Neural cell (in vitro differentiated cells): ENCODE data around the gene SIL1. TPM values are rescaled to one million over a fixed set of nuclear protein-coding genes. Genes with fewer than 3 reads are reported as not detected.

Experiments
- H2AFZ ChIP-seq: fragments of 200-600, 300-800 bp; sonication (generic), shearing (Covaris generic); 2 replicates; pipeline ENCODE4 v1.6.0; 2014; ENCODE audit warnings: low read depth, mild to moderate bottlenecking, antibody characterized with exemption, low read length, moderate library complexity
- H3F3A ChIP-seq: fragments of 200-600 bp; shearing (Covaris generic); 2 replicates; pipeline ENCODE4 v1.6.1; 2016; ENCODE audit warnings: mild to moderate bottlenecking, moderate library complexity, mixed read lengths, antibody characterized with exemption, low read length; ENCODE audit not compliant: insufficient read depth, poor library complexity, severe bottlenecking
- H3K27ac ChIP-seq: fragments of 200-600, 300-800 bp; sonication (generic), shearing (Covaris generic); 2 replicates; pipeline ENCODE4 v1.5.1; 2014; ENCODE audit warnings: mild to moderate bottlenecking, low read length, moderate library complexity
- H3K27me3 ChIP-seq: fragments of 300-800, 200-600 bp; sonication (generic), shearing (Covaris generic); 2 replicates; pipeline ENCODE4 v1.6.0; 2014; ENCODE audit warnings: mild to moderate bottlenecking, low read depth, low read length, moderate library complexity; ENCODE audit not compliant: insufficient read depth
- H3K36me3 ChIP-seq: fragments of 300-800, 200-600 bp; sonication (generic), shearing (Covaris generic); 2 replicates; pipeline ENCODE4 v1.5.1; 2014; ENCODE audit warnings: mild to moderate bottlenecking, antibody characterized with exemption, low read length, moderate library complexity; ENCODE audit not compliant: insufficient read depth
- H3K4me2 ChIP-seq: fragments of 300-800, 200-600 bp; sonication (generic), shearing (Covaris generic); 2 replicates; pipeline ENCODE4 v1.6.0; 2014; ENCODE audit warnings: mild to moderate bottlenecking, low read length
- H3K4me3 ChIP-seq: fragments of 300-800, 200-600 bp; sonication (generic), shearing (Covaris generic); 2 replicates; pipeline ENCODE4 v1.5.1; 2014; ENCODE audit warnings: mild to moderate bottlenecking, low read length, moderate library complexity
- H3K79me2 ChIP-seq: fragments of 200-600 bp; shearing (Covaris generic); replicated peaks from 2 replicates; pipeline ENCODE4 v1.6.0; 2014; ENCODE audit warnings: mild to moderate bottlenecking, low read length, moderate library complexity; ENCODE audit not compliant: insufficient read depth
- H3K9ac ChIP-seq: fragments of 300-800, 200-600 bp; sonication (generic), shearing (Covaris generic); 2 replicates; pipeline ENCODE4 v1.6.1; 2016; ENCODE audit warnings: mild to moderate bottlenecking, low read length, mixed read lengths
- H3K9me2 ChIP-seq: fragments of 200-600 bp; shearing (Covaris generic); 2 replicates; pipeline ENCODE4 v1.6.1; 2016; ENCODE audit warnings: mild to moderate bottlenecking, low read length, mixed read lengths; ENCODE audit not compliant: insufficient read depth
- H3K9me3 ChIP-seq: fragments of 200-600, 300-800 bp; sonication (generic), shearing (Covaris generic); 2 replicates; pipeline ENCODE4 v1.6.1; 2016; ENCODE audit warnings: mild to moderate bottlenecking, mixed run types, low read length, moderate library complexity, mixed read lengths
- H4K20me1 ChIP-seq: fragments of 200-600 bp; shearing (Covaris generic); 2 replicates; pipeline ENCODE4 v1.6.1; 2016; ENCODE audit warnings: mild to moderate bottlenecking, mixed run types; ENCODE audit not compliant: insufficient read depth
- CTCF ChIP-seq: fragments of 450-650 bp; IDR thresholded peaks from 2 replicates; pipeline ENCODE4 v1.5.1; 2014; ENCODE audit warnings: antibody characterized with exemption, mild to moderate bottlenecking, moderate library complexity; ENCODE audit not compliant: poor library complexity, severe bottlenecking
- EP300 ChIP-seq: fragments of 450-650 bp; conservative IDR thresholded peaks from 2 replicates; pipeline ENCODE4 v1.6.1; 2014; ENCODE audit warnings: antibody characterized with exemption, mild to moderate bottlenecking, moderate library complexity; ENCODE audit not compliant: poor library complexity, severe bottlenecking
- EZH2 ChIP-seq: fragments of 200-600, 300-800 bp; shearing (Covaris generic), sonication (generic); IDR thresholded peaks from 2 replicates; pipeline ENCODE4 v1.6.1; 2014; ENCODE audit warnings: antibody characterized with exemption, low read length, borderline replicate concordance, mild to moderate bottlenecking; ENCODE audit not compliant: insufficient read depth, poor library complexity, severe bottlenecking
- MXI1 ChIP-seq: fragments of 450-650 bp; conservative IDR thresholded peaks from 2 replicates; pipeline ENCODE4 v1.6.1; 2014; ENCODE audit warnings: antibody characterized with exemption, mild to moderate bottlenecking; ENCODE audit not compliant: poor library complexity, severe bottlenecking
- POLR2AphosphoS5 ChIP-seq: IDR thresholded peaks from 2 replicates; pipeline ENCODE4 v1.6.1; 2012
- RAD21 ChIP-seq: fragments of 450-650 bp; conservative IDR thresholded peaks from 2 replicates; pipeline ENCODE4 v1.6.1; 2014; ENCODE audit warnings: antibody characterized with exemption, mild to moderate bottlenecking, moderate library complexity
- SMC3 ChIP-seq: fragments of 450-650 bp; conservative IDR thresholded peaks from 2 replicates; pipeline ENCODE4 v1.6.1; 2014; ENCODE audit warnings: antibody characterized with exemption, mild to moderate bottlenecking, moderate library complexity; ENCODE audit not compliant: poor library complexity
- polyA plus RNA-seq: library from polyadenylated mRNA; depleted of rRNA; stranded (reverse); fragments of >200 nt; gene quantifications from 2 replicates; pipeline ENCODE4 v1.2.3, GENCODE V29; 2014
- TF ChIP-seq, protein P1 (sequence below): IDR thresholded peaks from 2 replicates; pipeline ENCODE4 v1.6.1; 2012; ENCODE audit warnings: borderline replicate concordance

Gene SIL1
- polyA plus RNA-seq, 1 donor from 2014 or later = 4.7 TPM

DNA sequence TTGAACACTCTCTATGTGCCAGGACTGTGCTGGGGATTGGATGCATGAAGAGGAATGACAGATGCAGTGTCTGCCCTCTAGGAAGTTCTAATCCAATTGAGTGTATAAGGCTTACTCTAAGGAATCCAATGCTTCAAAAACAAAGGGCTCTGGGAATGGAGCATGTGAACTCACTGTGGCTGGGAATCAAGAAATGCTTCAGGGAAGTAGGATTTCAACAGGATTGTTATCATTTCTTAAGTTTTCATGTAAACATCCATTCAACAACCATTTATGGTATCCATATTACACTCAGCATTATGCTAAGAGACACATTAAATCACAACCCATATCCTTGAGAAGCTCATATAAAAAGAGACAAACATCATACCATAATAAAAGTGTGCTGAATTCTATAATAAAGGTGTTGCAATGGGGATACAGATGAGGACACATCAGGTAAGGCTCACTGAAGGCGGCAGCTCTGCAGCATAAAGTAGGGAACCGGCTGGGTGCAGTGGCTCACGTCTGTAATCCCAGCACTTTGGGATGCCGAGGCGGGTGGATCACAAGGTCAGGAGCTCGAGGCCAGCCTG, 11.3 kb downstream of the SIL1 start:
- Histone ChIP-seq H3K27ac (no peak overlapping the region), H3K36me3 (no peaks in the 10 kb centered on the region), H3K9ac (no peak overlapping the region), H2AFZ (no peak overlapping the region), H4K20me1 (no peaks in the 10 kb centered on the region), H3K79me2 (no peaks in the 10 kb centered on the region), H3K4me3 (no peak overlapping the region), H3K9me2 (no peaks in the 10 kb centered on the region), H3K9me3 (no peaks in the 10 kb centered on the region), H3K4me2 (no peak overlapping the region), H3K27me3 (no peaks in the 10 kb centered on the region), H3F3A (no peaks in the 10 kb centered on the region)
- TF ChIP-seq, protein P1, sequence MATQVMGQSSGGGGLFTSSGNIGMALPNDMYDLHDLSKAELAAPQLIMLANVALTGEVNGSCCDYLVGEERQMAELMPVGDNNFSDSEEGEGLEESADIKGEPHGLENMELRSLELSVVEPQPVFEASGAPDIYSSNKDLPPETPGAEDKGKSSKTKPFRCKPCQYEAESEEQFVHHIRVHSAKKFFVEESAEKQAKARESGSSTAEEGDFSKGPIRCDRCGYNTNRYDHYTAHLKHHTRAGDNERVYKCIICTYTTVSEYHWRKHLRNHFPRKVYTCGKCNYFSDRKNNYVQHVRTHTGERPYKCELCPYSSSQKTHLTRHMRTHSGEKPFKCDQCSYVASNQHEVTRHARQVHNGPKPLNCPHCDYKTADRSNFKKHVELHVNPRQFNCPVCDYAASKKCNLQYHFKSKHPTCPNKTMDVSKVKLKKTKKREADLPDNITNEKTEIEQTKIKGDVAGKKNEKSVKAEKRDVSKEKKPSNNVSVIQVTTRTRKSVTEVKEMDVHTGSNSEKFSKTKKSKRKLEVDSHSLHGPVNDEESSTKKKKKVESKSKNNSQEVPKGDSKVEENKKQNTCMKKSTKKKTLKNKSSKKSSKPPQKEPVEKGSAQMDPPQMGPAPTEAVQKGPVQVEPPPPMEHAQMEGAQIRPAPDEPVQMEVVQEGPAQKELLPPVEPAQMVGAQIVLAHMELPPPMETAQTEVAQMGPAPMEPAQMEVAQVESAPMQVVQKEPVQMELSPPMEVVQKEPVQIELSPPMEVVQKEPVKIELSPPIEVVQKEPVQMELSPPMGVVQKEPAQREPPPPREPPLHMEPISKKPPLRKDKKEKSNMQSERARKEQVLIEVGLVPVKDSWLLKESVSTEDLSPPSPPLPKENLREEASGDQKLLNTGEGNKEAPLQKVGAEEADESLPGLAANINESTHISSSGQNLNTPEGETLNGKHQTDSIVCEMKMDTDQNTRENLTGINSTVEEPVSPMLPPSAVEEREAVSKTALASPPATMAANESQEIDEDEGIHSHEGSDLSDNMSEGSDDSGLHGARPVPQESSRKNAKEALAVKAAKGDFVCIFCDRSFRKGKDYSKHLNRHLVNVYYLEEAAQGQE = no peak
- TF ChIP-seq EZH2 = no peak
- TF ChIP-seq CTCF = no peak
- no peak for TF ChIP-seq RAD21
- no peak for TF ChIP-seq EP300
- TF ChIP-seq SMC3 = no peak
- TF ChIP-seq MXI1 = no peak

- no peaks in the 10 kb centered on the region for H3K27me3 ChIP-seq
- no peak for TF ChIP-seq SMC3
- no peak for TF ChIP-seq EZH2
- TF ChIP-seq, protein P1 = no peak
- no peak for TF ChIP-seq POLR2AphosphoS5
- no peaks in the 10 kb centered on the region for H3F3A ChIP-seq
- no peaks in the 10 kb centered on the region for H3K9me2 ChIP-seq
- no peak overlapping the region for H2AFZ ChIP-seq
- H3K79me2 ChIP-seq = no peaks in the 10 kb centered on the region
- H3K36me3 ChIP-seq = no peaks in the 10 kb centered on the region
- H3K4me3 ChIP-seq = no peak overlapping the region
- no peak overlapping the region for H3K4me2 ChIP-seq
- no peak overlapping the region for H3K27ac ChIP-seq
- H3K9ac ChIP-seq = no peak overlapping the region
- H3K9me3 ChIP-seq = no peaks in the 10 kb centered on the region
- no peaks in the 10 kb centered on the region for H4K20me1 ChIP-seq
Measured at GRCh38 chr5:139186261-139186660, 11.9 kb downstream of the SIL1 start.
